Loucy (cell line): Measurements from ENCODE around the gene SEC31B.

Source experiments
- H2AFZ ChIP-seq: fragments of 200-600 bp; sonication (generic); 2 replicates; pipeline ENCODE4 v1.6.0; 2016; ENCODE audit warnings: antibody characterized with exemption, mild to moderate bottlenecking, low read length, moderate library complexity
- H3F3A ChIP-seq: fragments of 200-600 bp; 2 replicates; pipeline ENCODE4 v1.6.0; 2016; ENCODE audit warnings: antibody characterized with exemption, low read depth, mild to moderate bottlenecking
- H3K27me3 ChIP-seq: fragments of 200-600 bp; sonication (generic); 2 replicates; pipeline ENCODE4 v1.6.1; 2014; ENCODE audit warnings: low read length, mild to moderate bottlenecking; ENCODE audit not compliant: insufficient read depth, poor library complexity, severe bottlenecking
- H3K36me3 ChIP-seq: fragments of 200-600 bp; sonication (generic); 2 replicates; pipeline ENCODE4 v1.6.1; 2016; ENCODE audit warnings: low read length; ENCODE audit not compliant: insufficient read depth
- H3K4me1 ChIP-seq: fragments of 200-600 bp; sonication (generic); 2 replicates; pipeline ENCODE4 v1.5.1; 2014; ENCODE audit warnings: low read length, mild to moderate bottlenecking; ENCODE audit not compliant: insufficient read depth, poor library complexity, severe bottlenecking
- H3K4me2 ChIP-seq: fragments of 200-600 bp; sonication (generic); 2 replicates; pipeline ENCODE4 v1.6.0; 2014; ENCODE audit warnings: antibody characterized with exemption, low read length, low read depth, mild to moderate bottlenecking; ENCODE audit not compliant: poor library complexity, severe bottlenecking
- H3K4me3 ChIP-seq: fragments of 200-600 bp; sonication (generic); 2 replicates; pipeline ENCODE4 v1.5.1; 2014; ENCODE audit warnings: low read length, mild to moderate bottlenecking, mixed read lengths; ENCODE audit not compliant: poor library complexity, severe bottlenecking
- H3K79me2 ChIP-seq: fragments of 200-600 bp; sonication (generic); 2 replicates; pipeline ENCODE4 v1.6.1; 2014; ENCODE audit warnings: low read length; ENCODE audit not compliant: insufficient read depth
- H3K9ac ChIP-seq: fragments of 200-600 bp; sonication (generic); 2 replicates; pipeline ENCODE4 v1.6.0; 2014; ENCODE audit warnings: mild to moderate bottlenecking, low read depth, low read length, moderate library complexity; ENCODE audit not compliant: poor library complexity, severe bottlenecking
- H3K9me2 ChIP-seq: fragments of 200-600 bp; sonication (generic); replicated peaks from 2 replicates; pipeline ENCODE4 v1.6.1; 2016; ENCODE audit warnings: low read depth, low read length, mixed read lengths
- H3K9me3 ChIP-seq: fragments of 200-600 bp; sonication (generic); 2 replicates; pipeline ENCODE4 v1.6.1; 2014; ENCODE audit warnings: mild to moderate bottlenecking, antibody characterized with exemption, low read length, low read depth; ENCODE audit not compliant: insufficient read depth
- H4K20me1 ChIP-seq: fragments of 200-600 bp; sonication (generic); 2 replicates; pipeline ENCODE4 v1.6.0; 2014; ENCODE audit warnings: antibody characterized with exemption, low read length, mild to moderate bottlenecking; ENCODE audit not compliant: insufficient read depth, poor library complexity, severe bottlenecking
- CTCF ChIP-seq: fragments of 200-600 bp; sonication (generic); conservative IDR thresholded peaks from 2 replicates; pipeline ENCODE4 v1.5.1; 2014; ENCODE audit warnings: mild to moderate bottlenecking, antibody characterized with exemption, low read length
- EZH2phosphoT487 ChIP-seq: fragments of 200-600 bp; IDR thresholded peaks from 2 replicates; pipeline ENCODE4 v1.6.1; 2018; ENCODE audit warnings: antibody characterized with exemption, mild to moderate bottlenecking, moderate library complexity, borderline replicate concordance

SEC31B gene

GRCh38 chr10:100519311-100520051 is at the start of gene SEC31B:
SEC31B (minus strand) TSS chr10:100519861; CDS start chr10:100516952, 2,909 bp downstream.
- Histone ChIP-seq H2AFZ (no peak within 1 kb of the TSS), H3F3A (0 out of 2 replicates have a peak, but pooled peaks cover 3% of the 10 kb centered on the region), H4K20me1 (no peaks in the 10 kb centered on the region), H3K4me3 (no peak within 1 kb of the TSS), H3K9ac (no peak within 1 kb of the TSS), H3K4me2 (no peak within 1 kb of the TSS), H3K9me2 (no peaks in the 10 kb centered on the region), H3K4me1 (peaks cover 24% of the 10 kb centered on the region), H3K36me3 (peaks cover 18% of the 10 kb centered on the region; the same call in 1 of the 2 replicates), H3K9me3 (no peaks in the 10 kb centered on the region), H3K27me3 (no peaks in the 10 kb centered on the region), H3K79me2 (peaks cover 8% of the 10 kb centered on the region; the same call in 1 of the 2 replicates)
- TF ChIP-seq EZH2phosphoT487 = no peak

- H3K27me3 ChIP-seq = no peaks in the 10 kb centered on the region
- H3K79me2 ChIP-seq = no peaks in the 10 kb centered on the region
Measured at GRCh38 chr10:100568912-100569311, 49.3 kb upstream of the SEC31B start.

GRCh38 chr10:100567826-100568225 is 48.2 kb upstream of the SEC31B start:
- H3K27me3 ChIP-seq = no peaks in the 10 kb centered on the region
- H3K4me1 ChIP-seq = peaks cover 8% of the 10 kb centered on the region
- H3K4me3 ChIP-seq = no peak overlapping the region
- H3K9me3 ChIP-seq = no peaks in the 10 kb centered on the region
- no peak overlapping the region for H3K9ac ChIP-seq
- no peaks in the 10 kb centered on the region for H3K36me3 ChIP-seq
- no peak overlapping the region for H3K4me2 ChIP-seq
- no peaks in the 10 kb centered on the region for H3K79me2 ChIP-seq
- no peak for TF ChIP-seq EZH2phosphoT487
- no peak for TF ChIP-seq CTCF
- H3F3A ChIP-seq = no peaks in the 10 kb centered on the region
- H3K9me2 ChIP-seq = no peaks in the 10 kb centered on the region
- no peak overlapping the region for H2AFZ ChIP-seq
- H4K20me1 ChIP-seq = no peaks in the 10 kb centered on the region

More at GRCh38 chr10:100568912-100569311, 49.3 kb upstream of the SEC31B start:
- no peak overlapping the region for H3K4me3 ChIP-seq
- H4K20me1 ChIP-seq = no peaks in the 10 kb centered on the region
- H3K4me2 ChIP-seq = no peak overlapping the region
- H3K4me1 ChIP-seq = no peaks in the 10 kb centered on the region
- H3K9ac ChIP-seq = no peak overlapping the region
- H3K9me3 ChIP-seq = no peaks in the 10 kb centered on the region
- H3K36me3 ChIP-seq = no peaks in the 10 kb centered on the region
- H2AFZ ChIP-seq = no peak overlapping the region
- no peaks in the 10 kb centered on the region for H3K9me2 ChIP-seq
- no peaks in the 10 kb centered on the region for H3F3A ChIP-seq
- no peak for TF ChIP-seq CTCF
- TF ChIP-seq EZH2phosphoT487 = no peak
